GM12864 (cell line): ENCODE measurements around the gene COQ10A.

Experiments
- DNase-seq: peaks from one replicate; pipeline ENCODE4 v3.0.0-alpha.2; 2011; ENCODE audit warnings: low read depth
- H3K4me3 ChIP-seq: 2 replicates; pipeline ENCODE4 v1.5.1; 2011; ENCODE audit warnings: mild to moderate bottlenecking, low read depth, low read length, control low read depth
- TF ChIP-seq, protein P1 (sequence below): IDR thresholded peaks from 2 replicates; pipeline ENCODE4 v1.5.1; 2011; ENCODE audit warnings: low read depth, mild to moderate bottlenecking, moderate library complexity, low read length, control low read depth, inconsistent platforms; ENCODE audit errors: missing control alignments

The COQ10A gene

DNA sequence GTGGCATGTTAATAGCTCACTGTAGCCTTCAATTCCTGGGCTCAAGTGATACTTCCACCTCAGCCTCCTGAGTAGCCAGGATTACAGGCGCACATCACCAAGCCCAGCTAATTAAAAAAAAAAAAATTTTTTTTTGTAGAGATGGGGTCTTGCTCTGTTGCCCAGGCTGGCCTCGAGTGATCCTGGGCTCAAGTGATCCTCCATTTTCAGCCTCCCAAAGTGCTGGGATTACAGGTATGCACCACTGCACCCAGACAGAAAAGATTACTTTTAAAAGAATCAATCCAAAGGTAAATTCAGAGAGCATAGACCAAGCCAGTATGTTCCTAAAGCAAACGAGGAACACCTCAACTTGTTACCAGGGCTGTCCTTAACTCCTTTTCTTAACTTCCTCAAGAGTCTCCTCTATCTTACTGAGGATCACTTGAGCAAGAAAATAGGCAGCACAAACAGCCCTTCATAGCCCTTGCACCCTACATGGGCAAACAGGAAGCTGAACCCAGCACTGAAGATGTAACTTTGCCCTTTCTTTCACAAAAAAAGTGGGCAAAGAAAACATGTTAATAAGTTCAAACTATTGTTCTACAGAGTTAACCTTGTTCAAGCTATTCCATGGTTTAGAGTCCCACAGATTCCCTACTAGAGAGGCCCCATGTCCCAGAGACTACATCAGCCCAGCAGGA lies 22.1 kb downstream of the COQ10A start:
- TF ChIP-seq, protein P1, sequence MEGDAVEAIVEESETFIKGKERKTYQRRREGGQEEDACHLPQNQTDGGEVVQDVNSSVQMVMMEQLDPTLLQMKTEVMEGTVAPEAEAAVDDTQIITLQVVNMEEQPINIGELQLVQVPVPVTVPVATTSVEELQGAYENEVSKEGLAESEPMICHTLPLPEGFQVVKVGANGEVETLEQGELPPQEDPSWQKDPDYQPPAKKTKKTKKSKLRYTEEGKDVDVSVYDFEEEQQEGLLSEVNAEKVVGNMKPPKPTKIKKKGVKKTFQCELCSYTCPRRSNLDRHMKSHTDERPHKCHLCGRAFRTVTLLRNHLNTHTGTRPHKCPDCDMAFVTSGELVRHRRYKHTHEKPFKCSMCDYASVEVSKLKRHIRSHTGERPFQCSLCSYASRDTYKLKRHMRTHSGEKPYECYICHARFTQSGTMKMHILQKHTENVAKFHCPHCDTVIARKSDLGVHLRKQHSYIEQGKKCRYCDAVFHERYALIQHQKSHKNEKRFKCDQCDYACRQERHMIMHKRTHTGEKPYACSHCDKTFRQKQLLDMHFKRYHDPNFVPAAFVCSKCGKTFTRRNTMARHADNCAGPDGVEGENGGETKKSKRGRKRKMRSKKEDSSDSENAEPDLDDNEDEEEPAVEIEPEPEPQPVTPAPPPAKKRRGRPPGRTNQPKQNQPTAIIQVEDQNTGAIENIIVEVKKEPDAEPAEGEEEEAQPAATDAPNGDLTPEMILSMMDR, result no peak
- no peak for DNase-seq
- no peak overlapping the region for H3K4me3 ChIP-seq

GRCh38 chr12:56293795-56294194 lies 27.1 kb downstream of the COQ10A start:
- no peak overlapping the region for H3K4me3 ChIP-seq
- DNase-seq, result no peak
- TF ChIP-seq, protein P1, result no peak

DNA sequence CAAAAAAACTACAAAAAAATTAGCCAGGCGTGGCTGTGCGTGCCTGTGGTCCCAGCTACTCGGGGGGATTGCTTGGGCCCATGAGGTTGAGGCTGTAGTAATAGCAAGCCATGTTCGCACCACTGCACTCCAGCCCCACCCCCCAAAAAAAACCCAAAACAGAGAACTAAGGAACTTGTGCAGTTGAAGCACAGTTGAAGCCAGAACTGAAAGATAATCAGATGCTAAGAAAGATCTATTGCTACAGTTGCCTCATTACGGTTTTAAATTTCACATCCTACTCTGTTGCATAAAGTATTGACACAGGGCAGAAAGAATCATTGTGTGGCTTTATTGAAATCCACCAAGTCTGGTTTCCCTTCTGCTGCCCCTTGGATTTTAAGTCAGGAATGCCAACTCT lies 29.6 kb downstream of the COQ10A start:
- no peak overlapping the region for H3K4me3 ChIP-seq
- TF ChIP-seq, protein P1, result no peak
- no peak for DNase-seq

DNA sequence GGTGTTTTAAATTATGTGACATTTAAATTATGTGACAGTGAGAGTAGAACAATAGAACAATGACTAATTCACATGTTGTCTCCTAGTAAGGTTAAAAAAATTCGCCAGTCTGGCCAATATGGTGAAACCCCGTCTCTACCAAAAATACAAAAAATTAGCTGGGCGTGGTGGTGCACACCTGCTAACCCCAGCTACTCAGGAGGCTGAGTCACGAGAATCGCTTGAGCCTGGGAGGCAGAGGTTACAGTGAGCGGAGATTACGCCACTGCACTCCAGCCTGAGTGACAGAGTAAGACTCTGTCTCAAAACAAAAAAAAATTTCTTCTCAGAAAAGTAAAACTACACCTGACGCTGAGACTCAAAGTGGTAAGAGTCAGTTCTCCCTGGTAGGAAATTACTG lies 30.7 kb downstream of the COQ10A start:
- TF ChIP-seq, protein P1, result no peak
- no peak overlapping the region for H3K4me3 ChIP-seq
- DNase-seq, result no peak

DNA sequence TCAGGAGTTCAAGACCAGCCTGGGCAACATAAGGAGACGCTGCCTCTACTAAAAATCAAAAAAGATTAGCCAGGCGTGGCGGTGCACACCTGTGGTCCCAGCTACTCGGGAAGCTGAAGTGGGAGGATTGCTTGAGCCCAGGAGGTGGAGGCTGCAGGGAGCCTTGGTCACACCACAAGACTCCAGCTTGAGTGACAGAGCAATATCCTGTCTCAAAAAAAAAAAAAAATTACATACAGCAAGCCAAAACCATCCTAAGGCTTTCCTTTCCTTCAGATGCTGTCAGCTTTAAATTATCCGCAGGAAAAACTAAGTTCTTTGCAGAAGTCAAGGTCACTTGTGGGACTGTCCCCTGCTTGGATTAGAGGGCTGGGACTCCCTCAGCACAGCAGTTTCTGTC lies 32.1 kb downstream of the COQ10A start:
- H3K4me3 ChIP-seq, result peak overlapping the region; percentile 85
- DNase-seq, result no peak
- TF ChIP-seq, protein P1, result no peak

GRCh38 chr12:56299308-56299852 lies 32.6 kb downstream of the COQ10A start:
- peak overlapping the region; percentile 85 for H3K4me3 ChIP-seq
- DNase-seq, result no peak
- TF ChIP-seq, protein P1, result no peak
